Ishikawa (cell line): ENCODE measurements around the gene PUDP.

Experiments
- CEBPB ChIP-seq: IDR thresholded peaks from 2 replicates; pipeline ENCODE4 v1.6.1; 2012
- CREB1 ChIP-seq: IDR thresholded peaks from 2 replicates; pipeline ENCODE4 v1.6.1; 2012; ENCODE audit warnings: low read depth
- EGR1 ChIP-seq: IDR thresholded peaks from 2 replicates; pipeline ENCODE4 v1.6.1; 2012
- EP300 ChIP-seq: IDR thresholded peaks from 2 replicates; pipeline ENCODE4 v1.6.1; 2012; ENCODE audit warnings: borderline replicate concordance
- TAF1 ChIP-seq: IDR thresholded peaks from 2 replicates; pipeline ENCODE4 v1.6.1; 2012; ENCODE audit warnings: low read depth, mild to moderate bottlenecking
- TCF12 ChIP-seq: IDR thresholded peaks from 2 replicates; pipeline ENCODE4 v1.6.1; 2012; ENCODE audit warnings: low read depth
- YY1 ChIP-seq: IDR thresholded peaks from 2 replicates; pipeline ENCODE4 v1.6.1; 2012; ENCODE audit warnings: low read depth
- ZBTB7A ChIP-seq: IDR thresholded peaks from 2 replicates; pipeline ENCODE4 v1.6.1; 2012; ENCODE audit warnings: low read depth
- TF ChIP-seq, protein P1 (sequence below): IDR thresholded peaks from 2 replicates; pipeline ENCODE4 v1.6.1; 2012; ENCODE audit warnings: low read depth, mild to moderate bottlenecking

DNA sequence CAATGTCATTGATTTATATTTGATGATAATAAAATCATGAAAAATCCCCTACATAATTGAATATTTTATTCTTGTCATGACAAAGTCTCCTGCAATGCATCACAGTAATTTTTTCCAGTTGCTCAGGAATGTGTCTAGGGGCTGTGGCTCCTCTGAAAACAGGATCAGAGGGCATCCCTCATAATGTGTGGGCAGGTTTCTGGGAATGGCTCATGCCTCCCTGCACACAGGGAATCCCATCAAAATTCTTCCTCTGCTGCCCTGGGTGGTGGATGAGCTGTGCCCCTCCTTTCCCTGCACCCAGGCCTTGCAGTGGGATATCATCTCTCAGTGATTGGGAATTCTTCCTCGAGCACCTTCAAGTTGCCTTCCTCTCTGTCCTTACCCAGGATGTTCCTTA lies 20.4 kb upstream of the PUDP start:
- TF ChIP-seq EGR1 (no peak), EP300 (no peak), ZBTB7A (no peak), CEBPB (no peak), TCF12 (no peak), CREB1 (no peak), TAF1 (no peak), YY1 (no peak)
- TF ChIP-seq, protein P1, sequence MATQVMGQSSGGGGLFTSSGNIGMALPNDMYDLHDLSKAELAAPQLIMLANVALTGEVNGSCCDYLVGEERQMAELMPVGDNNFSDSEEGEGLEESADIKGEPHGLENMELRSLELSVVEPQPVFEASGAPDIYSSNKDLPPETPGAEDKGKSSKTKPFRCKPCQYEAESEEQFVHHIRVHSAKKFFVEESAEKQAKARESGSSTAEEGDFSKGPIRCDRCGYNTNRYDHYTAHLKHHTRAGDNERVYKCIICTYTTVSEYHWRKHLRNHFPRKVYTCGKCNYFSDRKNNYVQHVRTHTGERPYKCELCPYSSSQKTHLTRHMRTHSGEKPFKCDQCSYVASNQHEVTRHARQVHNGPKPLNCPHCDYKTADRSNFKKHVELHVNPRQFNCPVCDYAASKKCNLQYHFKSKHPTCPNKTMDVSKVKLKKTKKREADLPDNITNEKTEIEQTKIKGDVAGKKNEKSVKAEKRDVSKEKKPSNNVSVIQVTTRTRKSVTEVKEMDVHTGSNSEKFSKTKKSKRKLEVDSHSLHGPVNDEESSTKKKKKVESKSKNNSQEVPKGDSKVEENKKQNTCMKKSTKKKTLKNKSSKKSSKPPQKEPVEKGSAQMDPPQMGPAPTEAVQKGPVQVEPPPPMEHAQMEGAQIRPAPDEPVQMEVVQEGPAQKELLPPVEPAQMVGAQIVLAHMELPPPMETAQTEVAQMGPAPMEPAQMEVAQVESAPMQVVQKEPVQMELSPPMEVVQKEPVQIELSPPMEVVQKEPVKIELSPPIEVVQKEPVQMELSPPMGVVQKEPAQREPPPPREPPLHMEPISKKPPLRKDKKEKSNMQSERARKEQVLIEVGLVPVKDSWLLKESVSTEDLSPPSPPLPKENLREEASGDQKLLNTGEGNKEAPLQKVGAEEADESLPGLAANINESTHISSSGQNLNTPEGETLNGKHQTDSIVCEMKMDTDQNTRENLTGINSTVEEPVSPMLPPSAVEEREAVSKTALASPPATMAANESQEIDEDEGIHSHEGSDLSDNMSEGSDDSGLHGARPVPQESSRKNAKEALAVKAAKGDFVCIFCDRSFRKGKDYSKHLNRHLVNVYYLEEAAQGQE = no peak
